ENCODE results near the gene UROC1.

GRCh38 chr3:126485956-126486355 lies 31.6 kb downstream of the UROC1 start:
- TF ChIP-seq FOXM1 (IDR thresholded peaks at IDR 0.05; ENCODE audit: borderline replicate concordance) (no peak), SP1 (IDR thresholded peaks at IDR 0.05) (no peak), CTBP1 (IDR thresholded peaks at IDR 0.05; ENCODE audit: borderline replicate concordance) (no peak), FOXK2 (IDR thresholded peaks at IDR 0.05) (no peak)
